ENCODE measurements around the gene KIAA1217. TPM values are rescaled to one million over a fixed set of nuclear protein-coding genes. Genes with fewer than 3 reads are reported as not detected.

Gene KIAA1217
- total RNA-seq, 1 donor from 2014 or later = 18.9 TPM

- no peak overlapping the region for H3K4me3 ChIP-seq (ENCODE audit: low read depth, low read length)
- no peaks in the 10 kb centered on the region for H3K27me3 ChIP-seq (ENCODE audit: control insufficient read depth, insufficient read depth, low read length)
- H3K36me3 ChIP-seq (ENCODE audit: control insufficient read depth, insufficient read depth, low read length) = no peaks in the 10 kb centered on the region
- TF ChIP-seq CTCF (IDR thresholded peaks at IDR 0.05; ENCODE audit: insufficient read depth, low read length, poor library complexity, severe bottlenecking) = no peak
- DNase-seq (ENCODE audit: low read depth) = no peak
These were observed 31.3 kb downstream of the KIAA1217 start for GRCh38 chr10:24240041-24240751.

- no peak for DNase-seq (ENCODE audit: low read depth)
- no peak overlapping the region for H3K4me3 ChIP-seq (ENCODE audit: low read depth, low read length)
- no peaks in the 10 kb centered on the region for H3K27me3 ChIP-seq (ENCODE audit: control insufficient read depth, insufficient read depth, low read length)
- TF ChIP-seq CTCF (IDR thresholded peaks at IDR 0.05; ENCODE audit: insufficient read depth, low read length, poor library complexity, severe bottlenecking) = no peak
- no peaks in the 10 kb centered on the region for H3K36me3 ChIP-seq (ENCODE audit: control insufficient read depth, insufficient read depth, low read length)
These were observed 32.6 kb downstream of the KIAA1217 start for GRCh38 chr10:24241536-24242040.

- no peak for TF ChIP-seq CTCF (IDR thresholded peaks at IDR 0.05; ENCODE audit: insufficient read depth, low read length, poor library complexity, severe bottlenecking)
- Histone ChIP-seq H3K36me3 (ENCODE audit: control insufficient read depth, insufficient read depth, low read length) (no peaks in the 10 kb centered on the region), H3K27me3 (ENCODE audit: control insufficient read depth, insufficient read depth, low read length) (no peaks in the 10 kb centered on the region), H3K4me3 (ENCODE audit: low read depth, low read length) (no peak overlapping the region)
- no peak for DNase-seq (ENCODE audit: low read depth)
These were observed 33.6 kb downstream of the KIAA1217 start for GRCh38 chr10:24242562-24242961.

- DNase-seq (ENCODE audit: low read depth) = no peak
- no peaks in the 10 kb centered on the region for H3K27me3 ChIP-seq (ENCODE audit: control insufficient read depth, insufficient read depth, low read length)
- no peaks in the 10 kb centered on the region for H3K36me3 ChIP-seq (ENCODE audit: control insufficient read depth, insufficient read depth, low read length)
- no peak overlapping the region for H3K4me3 ChIP-seq (ENCODE audit: low read depth, low read length)
- TF ChIP-seq CTCF (IDR thresholded peaks at IDR 0.05; ENCODE audit: insufficient read depth, low read length, poor library complexity, severe bottlenecking) = no peak
These were observed 37.4 kb downstream of the KIAA1217 start for GRCh38 chr10:24246365-24246764.

GRCh38 chr10:24247841-24248240 lies 38.9 kb downstream of the KIAA1217 start:
- no peaks in the 10 kb centered on the region for H3K27me3 ChIP-seq (ENCODE audit: control insufficient read depth, insufficient read depth, low read length)
- TF ChIP-seq CTCF (IDR thresholded peaks at IDR 0.05; ENCODE audit: insufficient read depth, low read length, poor library complexity, severe bottlenecking) = no peak

More at GRCh38 chr10:24247841-24248240, 38.9 kb downstream of the KIAA1217 start:
- Histone ChIP-seq H3K4me3 (ENCODE audit: low read depth, low read length) (no peak overlapping the region), H3K36me3 (ENCODE audit: control insufficient read depth, insufficient read depth, low read length) (no peaks in the 10 kb centered on the region)
- no peak for DNase-seq (ENCODE audit: low read depth)
